NCI-H526 treated with DMSO at 0.1 percent for 48 hours (cell line): ENCODE data around the gene SLC31A1.
"Not testable (repeated sequence)": the region's sequence is repeated elsewhere in the genome, so short reads cannot be mapped to it uniquely, and the experiment has no call there.

Source experiments
- DNase-seq: peaks from one replicate; lab custom pipeline; 2025; lab: John Stamatoyannopoulos, UW

The SLC31A1 gene

GRCh38 chr9:113266174-113266573 is 44.8 kb downstream of the SLC31A1 start:
- no peak for DNase-seq

GRCh38 chr9:113267911-113268566 is 46.7 kb downstream of the SLC31A1 start:
- no peak for DNase-seq

- no peak for DNase-seq
Measured at GRCh38 chr9:113269355-113269754, 48.0 kb downstream of the SLC31A1 start.

GRCh38 chr9:113269871-113270270 is 48.5 kb downstream of the SLC31A1 start:
- DNase-seq: no peak

GRCh38 chr9:113274474-113275156 is 53.3 kb downstream of the SLC31A1 start:
- peak; percentile 2 for DNase-seq

GRCh38 chr9:113275157-113276131 is 54.1 kb downstream of the SLC31A1 start, which contains the start of the genes CDC26 and PRPF4:
TSS of gene CDC26 (minus strand) at chr9:113275572. CDS start at chr9:113272507, 3,065 bp downstream.
TSS of gene PRPF4 (plus strand) at chr9:113275658. CDS start at chr9:113275744, 86 bp downstream.
- DNase-seq: peak; percentile 90

GRCh38 chr9:113278840-113279239 is 57.5 kb downstream of the SLC31A1 start:
- DNase-seq: no peak

GRCh38 chr9:113281356-113281755 is 60.0 kb downstream of the SLC31A1 start:
- no peak for DNase-seq

GRCh38 chr9:113289091-113289490 is 67.7 kb downstream of the SLC31A1 start:
- no peak for DNase-seq

GRCh38 chr9:113290052-113290607 is 68.8 kb downstream of the SLC31A1 start:
- no peak for DNase-seq

GRCh38 chr9:113293285-113293878 is 72.0 kb downstream of the SLC31A1 start:
- no peak for DNase-seq

GRCh38 chr9:113296247-113296646 is 74.9 kb downstream of the SLC31A1 start:
- not testable (repeated sequence) for DNase-seq

GRCh38 chr9:113296796-113297558 is 75.6 kb downstream of the SLC31A1 start:
- DNase-seq: no peak

GRCh38 chr9:113298311-113298710 is 77.0 kb downstream of the SLC31A1 start:
- no peak for DNase-seq

- no peak for DNase-seq
Measured at GRCh38 chr9:113298924-113299770, 77.8 kb downstream of the SLC31A1 start.

GRCh38 chr9:113299800-113300292 is 78.5 kb downstream of the SLC31A1 start:
- DNase-seq: no peak

- no peak for DNase-seq
Measured at GRCh38 chr9:113301548-113301947, 80.2 kb downstream of the SLC31A1 start.

GRCh38 chr9:113302792-113303418 is 81.6 kb downstream of the SLC31A1 start, which contains the start of gene RNF183:
TSS of gene RNF183 (minus strand) at chr9:113303376. CDS start at chr9:113298184, 5,192 bp downstream.
- DNase-seq: no peak

GRCh38 chr9:113306566-113306965 is 85.2 kb downstream of the SLC31A1 start:
- no peak for DNase-seq
